ENCODE results near the gene ARHGAP6. TPM values are rescaled to one million over a fixed set of nuclear protein-coding genes. Genes with fewer than 3 reads are reported as not detected.
"Not testable (repeated sequence)": the region's sequence is repeated elsewhere in the genome, so short reads cannot be mapped to it uniquely, and the experiment has no call there.

Gene ARHGAP6
- total RNA-seq, 2 donors from 2014 or later = 1.4 to 5.6 TPM

DNA sequence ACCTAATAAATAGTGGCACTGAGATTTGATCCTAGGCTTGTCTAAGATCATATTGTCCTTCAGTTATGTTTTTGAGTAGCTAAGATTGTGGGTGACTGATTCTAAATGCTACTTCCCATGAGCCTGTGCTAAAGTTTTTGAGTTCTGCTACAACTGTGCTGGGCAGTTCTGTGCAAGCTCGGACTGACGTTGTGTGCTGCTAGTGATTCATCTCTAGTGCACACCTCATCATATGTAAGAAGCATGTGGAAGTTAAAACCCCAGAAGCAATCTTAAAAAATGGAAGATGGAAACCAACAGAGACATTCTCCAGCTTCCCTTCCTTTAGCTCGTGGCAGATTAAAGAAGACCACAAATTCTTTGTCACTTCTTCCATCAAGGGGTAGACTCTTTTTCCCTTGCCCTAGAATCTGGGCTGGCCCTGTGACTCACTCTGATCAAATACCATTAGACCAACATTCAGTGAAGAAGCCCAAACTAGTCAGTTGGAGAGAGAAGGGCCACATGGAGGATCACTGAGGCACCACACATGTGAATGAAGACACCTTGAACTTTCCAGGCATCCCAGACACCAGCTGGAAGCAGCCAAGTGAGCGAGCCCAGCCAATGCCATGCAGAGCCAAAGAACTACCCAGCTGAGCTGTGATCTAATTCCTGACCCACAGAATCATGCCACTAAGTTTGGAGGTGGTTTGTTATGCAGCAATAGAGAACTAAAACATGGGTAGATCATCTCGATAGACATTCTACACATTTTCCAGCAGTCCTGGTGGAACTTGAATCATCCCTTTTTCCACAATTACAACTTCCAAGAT lies 16.8 kb downstream of the ARHGAP6 start:
- DNase-seq = no peak
- intact Hi-C loops (cut with DNase I, micrococcal nuclease) = no loop called here
- no peak for ATAC-seq

DNA sequence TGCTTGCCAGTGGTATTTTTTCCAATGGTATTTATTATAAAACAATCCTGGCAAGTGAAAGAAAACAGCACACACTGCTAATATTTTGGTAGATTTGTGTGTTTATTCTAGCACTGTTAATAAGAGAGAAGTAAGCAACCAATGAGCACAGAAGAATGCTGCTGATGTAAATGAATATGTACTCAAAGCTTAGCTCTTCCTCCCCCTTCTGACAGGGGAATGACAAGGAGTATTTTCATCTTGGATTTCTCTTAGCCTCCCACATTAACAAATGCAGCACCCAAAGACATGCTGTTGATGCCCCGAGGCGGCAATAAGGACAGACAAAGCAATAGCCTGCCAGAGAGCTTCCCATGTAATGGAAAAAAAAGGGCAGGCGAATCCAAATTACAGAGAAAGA lies 18.6 kb downstream of the ARHGAP6 start:
- no peak for DNase-seq
- intact Hi-C loops (cut with DNase I, micrococcal nuclease) = no loop called here
- ATAC-seq = no peak

DNA sequence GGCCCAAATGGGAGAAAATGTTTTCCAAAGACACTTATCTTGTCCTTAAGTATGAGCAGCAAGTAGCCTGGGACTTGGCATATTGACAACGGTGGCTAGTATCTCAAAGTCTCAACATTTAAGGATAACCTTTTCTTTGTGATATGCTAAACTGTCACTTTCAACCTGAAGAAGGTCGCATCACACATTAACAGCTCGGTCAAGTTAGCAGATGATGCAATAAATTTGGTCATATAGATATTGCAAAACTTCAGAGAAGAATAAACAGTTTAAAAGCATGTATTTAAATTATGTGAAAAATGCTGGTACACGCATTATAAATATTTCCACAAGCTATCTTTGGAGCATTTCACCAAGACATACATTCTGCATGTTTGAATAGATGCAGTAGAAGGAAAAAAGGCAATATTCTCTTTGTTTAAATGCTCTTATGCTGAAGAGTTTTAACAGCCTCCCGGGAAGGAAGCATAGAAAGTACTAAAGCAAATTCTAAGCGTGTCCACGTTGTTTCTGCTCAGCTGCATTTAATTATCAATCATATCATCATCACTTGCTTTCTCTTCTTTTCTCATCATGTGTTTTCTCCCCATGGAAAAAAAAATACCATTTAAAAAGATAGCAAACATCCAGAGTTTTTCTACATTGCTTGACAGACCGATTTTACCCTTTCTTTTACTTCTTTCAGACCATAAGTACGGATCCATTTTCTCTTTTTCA lies 24.2 kb downstream of the ARHGAP6 start:
- intact Hi-C loops (cut with DNase I, micrococcal nuclease) = no loop called here
- DNase-seq = no peak
- no peak for ATAC-seq

DNA sequence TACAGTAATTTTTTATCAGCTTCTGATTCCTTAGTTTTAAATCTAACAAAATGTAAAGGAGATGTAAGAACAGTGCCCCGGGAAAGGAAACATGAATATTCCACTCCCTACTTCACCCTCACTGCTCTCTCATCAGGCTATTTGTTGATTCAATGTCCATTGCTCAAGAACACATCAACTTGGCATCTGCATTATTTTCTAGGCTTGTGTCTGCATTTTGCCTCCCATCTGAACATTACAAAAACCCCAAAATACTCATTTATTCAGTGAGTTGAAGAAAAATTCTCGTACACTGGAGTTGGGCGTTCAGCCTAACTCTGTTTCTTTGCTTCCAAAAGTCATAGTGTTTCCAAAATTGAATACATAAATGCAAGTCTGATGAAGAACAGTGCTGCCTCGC lies 25.6 kb downstream of the ARHGAP6 start:
- intact Hi-C loops (cut with DNase I, micrococcal nuclease) = no loop called here
- no peak for DNase-seq
- no peak for ATAC-seq

DNA sequence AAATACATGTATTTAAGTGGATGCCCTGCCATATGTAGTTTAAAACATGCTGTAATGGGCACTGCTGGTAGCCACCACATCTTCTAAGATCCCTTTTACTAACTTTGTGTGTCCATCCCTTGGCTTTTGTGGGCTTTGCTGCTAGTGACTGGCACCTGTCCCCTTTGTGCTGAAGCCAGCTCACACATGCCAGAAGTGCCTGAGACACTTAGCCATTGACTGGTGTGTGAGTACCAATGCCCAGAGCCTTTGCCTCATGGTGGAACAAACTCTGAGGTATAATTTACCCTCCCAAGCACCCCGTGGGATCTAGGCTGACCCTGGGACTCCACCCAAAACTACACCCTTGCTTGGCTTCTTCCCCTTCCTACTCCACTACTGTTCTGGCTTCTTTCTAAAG lies 33.0 kb downstream of the ARHGAP6 start:
- ATAC-seq (no peak), DNase-seq (no peak)
- intact Hi-C loops (cut with DNase I, micrococcal nuclease) = no loop called here

DNA sequence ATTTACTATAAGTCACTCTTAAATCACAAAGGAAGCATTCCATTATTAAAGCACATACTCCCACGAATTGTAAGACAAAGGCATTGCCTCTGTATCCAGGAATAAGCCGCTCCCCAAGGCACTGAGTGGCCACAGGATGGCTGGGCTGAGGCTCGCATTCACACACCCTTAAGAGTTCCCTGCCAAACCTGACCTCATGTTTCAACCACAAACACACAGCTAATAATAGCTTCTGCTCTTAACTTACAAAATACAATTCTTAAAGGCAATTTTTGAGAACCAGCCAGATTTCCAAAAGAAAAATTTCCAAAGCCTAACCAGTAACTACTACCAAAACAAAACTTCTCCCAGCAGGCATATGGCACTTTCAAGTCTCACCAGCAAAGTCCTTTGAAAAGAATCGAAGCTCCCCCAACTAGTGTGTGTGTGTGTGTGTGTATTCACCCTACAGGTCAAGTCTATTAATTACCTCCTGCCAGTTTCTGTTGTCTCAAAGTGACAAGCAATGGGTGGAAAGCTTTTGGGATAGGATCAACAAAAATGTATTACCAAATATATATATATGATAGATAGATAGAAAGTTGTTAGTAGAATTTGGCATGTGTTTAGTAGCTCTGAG lies 36.0 kb downstream of the ARHGAP6 start:
- DNase-seq (peak in 1 of 2 donors; percentile 24), ATAC-seq (no peak)

DNA sequence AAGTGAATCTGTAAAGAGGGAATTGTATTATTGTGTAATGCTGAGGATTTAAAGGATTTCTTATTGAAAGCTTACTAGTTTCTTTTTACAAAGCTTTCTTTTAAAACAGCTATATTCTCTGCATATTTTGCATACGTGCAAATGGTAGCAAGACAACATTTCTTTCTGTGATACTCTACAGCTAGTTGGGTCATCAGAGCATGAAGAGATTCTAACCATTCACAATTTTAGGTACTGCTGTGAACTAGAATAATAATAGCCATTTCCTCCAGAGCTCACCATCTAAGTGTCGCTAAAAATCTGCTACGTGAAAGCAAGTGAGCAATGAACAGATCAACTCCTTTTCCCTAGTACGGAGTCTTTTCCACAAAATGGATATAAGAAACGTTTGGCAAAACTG lies 37.3 kb downstream of the ARHGAP6 start:
- ATAC-seq (no peak), DNase-seq (no peak)
- intact Hi-C loops (cut with DNase I, micrococcal nuclease) = no loop called here

More for the DNA sequence above, 36.0 kb downstream of the ARHGAP6 start:
- intact Hi-C loops (cut with DNase I, micrococcal nuclease) = no loop called here

DNA sequence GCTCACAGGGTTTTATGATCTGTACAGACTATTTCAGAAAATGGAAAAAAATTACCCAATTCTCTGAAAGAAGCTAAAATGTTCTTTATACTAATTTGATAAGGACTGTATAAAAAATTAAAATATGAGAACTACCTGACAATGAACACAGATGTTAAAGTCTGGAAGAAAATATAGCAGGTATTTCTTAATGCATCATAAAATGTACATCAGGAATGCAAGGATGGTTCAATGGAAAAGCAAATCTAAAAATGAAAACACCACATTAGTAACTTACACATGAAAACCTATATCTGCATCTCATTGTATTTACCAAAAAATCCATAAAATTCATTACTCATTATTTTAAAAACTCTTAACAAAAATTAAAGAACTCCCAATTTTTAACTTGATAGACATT lies 39.4 kb downstream of the ARHGAP6 start:
- no peak for DNase-seq
- ATAC-seq = no peak
- intact Hi-C loops (cut with DNase I, micrococcal nuclease) = no loop called here

DNA sequence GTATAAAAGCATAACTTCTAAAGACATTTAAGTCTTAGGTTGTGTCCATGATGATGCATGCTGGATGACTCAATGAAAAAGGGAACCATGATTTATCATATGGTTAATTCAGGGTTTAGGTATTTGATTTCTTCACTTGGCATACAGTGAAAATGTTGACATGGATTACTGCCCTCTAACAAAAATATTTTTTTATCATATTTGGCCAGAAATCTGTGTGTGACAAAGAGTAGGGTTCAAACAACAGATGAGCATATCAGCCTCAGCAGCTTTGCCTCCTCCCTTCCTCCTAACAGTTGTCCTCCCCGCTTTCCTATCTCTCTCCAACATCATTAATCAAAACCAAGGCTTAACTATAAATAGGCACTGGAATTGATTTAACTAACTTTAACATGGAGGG lies 46.3 kb downstream of the ARHGAP6 start:
- intact Hi-C loops (cut with DNase I, micrococcal nuclease) = no loop called here
- DNase-seq = no peak
- no peak for ATAC-seq

DNA sequence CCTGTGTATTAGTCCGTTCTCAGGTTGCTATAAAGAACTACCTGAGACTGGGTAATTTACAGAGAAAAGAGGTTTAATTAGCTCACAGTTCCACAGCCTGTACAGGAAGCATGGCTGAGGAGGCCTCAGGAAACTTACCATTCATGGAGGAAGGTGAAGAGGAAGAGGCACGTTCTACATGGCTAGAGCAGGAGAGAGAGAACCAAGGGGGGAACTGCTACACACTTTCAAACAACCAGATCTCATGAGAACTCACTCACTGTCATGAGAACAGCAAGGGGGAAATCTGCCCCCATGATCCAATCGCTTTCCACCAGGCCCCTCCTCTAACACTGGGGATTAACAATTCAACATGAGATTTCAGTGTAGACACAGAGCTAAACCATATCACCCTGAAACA lies 51.5 kb downstream of the ARHGAP6 start:
- intact Hi-C loops (cut with DNase I, micrococcal nuclease); ATAC-seq; DNase-seq: not testable (repeated sequence)

DNA sequence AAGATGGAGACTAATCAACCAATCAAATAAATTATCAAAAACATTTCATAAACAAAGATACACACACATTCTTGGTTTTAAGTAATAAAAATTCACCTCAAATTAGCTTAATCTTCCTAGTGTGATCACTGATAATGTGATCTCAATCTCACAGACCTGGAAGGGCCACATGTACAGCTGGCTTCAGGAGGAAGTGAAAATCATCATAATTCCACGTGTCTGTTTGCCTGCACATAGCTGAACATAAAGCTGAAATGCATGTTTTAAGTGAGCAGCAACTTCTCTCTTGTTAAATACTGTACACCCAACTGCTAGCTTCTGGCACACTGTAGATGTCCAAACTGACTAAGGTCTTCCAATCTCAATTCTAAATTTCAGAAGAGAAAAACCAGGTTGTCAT lies 53.8 kb downstream of the ARHGAP6 start:
- ATAC-seq = no peak
- DNase-seq = no peak

DNA sequence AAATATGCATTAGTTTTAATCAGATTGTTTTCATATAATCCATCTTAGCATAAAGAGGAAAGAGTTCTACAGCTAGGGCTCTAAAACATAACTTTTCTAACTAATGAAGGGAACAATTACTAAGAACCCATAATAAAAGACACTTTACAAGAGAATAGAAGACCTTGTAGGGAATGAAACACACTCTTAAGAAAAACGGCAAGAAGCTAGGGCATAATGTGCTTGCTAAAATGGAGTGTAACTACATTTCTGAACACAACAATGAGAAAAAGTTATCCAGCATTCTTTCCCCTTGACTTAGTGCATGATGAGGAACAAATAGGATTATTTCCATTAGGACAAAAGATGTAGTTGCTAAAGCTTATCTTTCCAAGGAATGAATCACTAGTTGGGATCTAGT lies 54.6 kb downstream of the ARHGAP6 start:
- no peak for DNase-seq
- no peak for ATAC-seq
- intact Hi-C loops (cut with DNase I, micrococcal nuclease) = no loop called here

More for the DNA sequence above, 53.8 kb downstream of the ARHGAP6 start:
- intact Hi-C loops (cut with DNase I, micrococcal nuclease) = no loop called here

DNA sequence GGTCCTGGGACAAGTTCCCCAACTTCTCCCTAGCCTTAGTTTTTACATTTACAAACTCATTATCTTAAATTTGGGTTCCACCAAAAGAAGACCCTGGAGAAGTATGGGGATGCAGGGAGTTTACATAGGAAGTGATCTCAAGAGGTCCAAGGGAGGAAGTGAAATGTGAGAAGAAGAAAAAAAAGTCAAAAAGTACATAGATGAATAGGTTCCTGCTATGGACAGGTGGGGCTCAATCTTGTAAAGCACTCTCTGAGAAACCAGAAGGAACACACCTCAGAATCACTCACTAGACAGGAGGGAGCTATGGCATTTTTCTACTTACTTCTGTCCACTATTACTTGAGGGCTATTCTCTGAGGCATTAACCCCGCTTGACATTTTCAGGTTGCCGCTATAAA lies 56.6 kb downstream of the ARHGAP6 start:
- intact Hi-C loops (cut with DNase I, micrococcal nuclease) = no loop called here
- no peak for DNase-seq
- ATAC-seq = no peak

DNA sequence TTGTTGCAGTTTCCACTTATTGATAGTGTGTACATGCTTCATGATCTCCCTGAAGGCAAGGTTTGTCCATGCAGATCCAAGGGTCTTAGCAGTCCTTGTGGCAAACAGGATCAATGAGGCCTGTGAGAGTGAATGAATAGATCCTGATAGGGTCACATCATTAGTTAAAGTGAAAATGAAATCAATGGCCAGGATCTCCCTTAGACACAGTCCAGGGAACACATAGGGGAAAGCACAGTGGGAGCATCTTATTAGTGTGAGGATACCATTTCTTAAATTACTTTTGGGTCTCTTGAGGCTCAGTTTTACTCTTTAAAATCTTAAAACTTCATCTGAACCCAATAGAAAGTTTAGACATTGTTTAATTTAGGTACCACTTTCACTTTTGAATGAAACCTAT lies 59.3 kb downstream of the ARHGAP6 start:
- ATAC-seq (no peak), DNase-seq (no peak)
- intact Hi-C loops (cut with DNase I, micrococcal nuclease) = no loop called here

DNA sequence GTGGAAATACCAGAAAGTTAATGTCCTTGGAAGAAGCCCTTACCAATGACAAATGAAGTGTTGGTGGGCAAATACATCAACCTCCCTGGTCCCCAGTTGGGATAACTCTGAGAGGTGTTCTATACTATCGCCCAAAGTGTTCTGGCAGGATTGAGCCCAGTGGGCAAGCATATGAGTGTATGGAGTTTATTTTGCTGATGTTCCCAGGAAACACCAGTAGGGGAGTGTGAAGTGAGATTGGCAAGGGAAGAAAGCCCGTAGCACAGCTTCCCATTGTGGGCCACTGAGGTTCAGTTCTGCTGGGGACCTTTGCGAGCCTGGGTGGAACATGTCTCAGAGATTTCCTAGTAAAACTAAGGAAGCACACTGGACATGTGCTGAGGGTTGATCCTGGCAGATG lies 65.1 kb downstream of the ARHGAP6 start:
- ATAC-seq (no peak), DNase-seq (no peak)
- intact Hi-C loops (cut with DNase I, micrococcal nuclease) = no loop called here

DNA sequence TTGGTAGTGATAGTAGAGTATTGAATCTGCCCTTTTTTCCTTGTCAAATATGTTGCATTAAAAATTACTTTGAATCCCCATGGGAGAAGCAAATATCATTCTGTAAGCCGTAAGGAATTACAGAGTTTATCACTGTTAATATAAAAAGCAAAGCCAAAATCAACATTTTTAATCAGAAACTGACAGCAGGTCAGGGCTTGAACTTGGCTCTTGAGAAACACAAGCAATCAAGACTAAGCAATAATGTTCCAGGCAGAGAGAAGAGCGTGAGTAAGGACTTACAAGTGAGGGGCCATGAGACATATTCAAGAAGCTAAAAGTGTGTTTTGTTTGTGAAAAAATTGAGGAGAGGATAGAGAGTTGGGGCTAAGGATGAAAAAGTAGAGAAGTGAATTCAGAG lies 68.2 kb downstream of the ARHGAP6 start:
- DNase-seq = no peak
- intact Hi-C loops (cut with DNase I, micrococcal nuclease) = no loop called here
- ATAC-seq = no peak

DNA sequence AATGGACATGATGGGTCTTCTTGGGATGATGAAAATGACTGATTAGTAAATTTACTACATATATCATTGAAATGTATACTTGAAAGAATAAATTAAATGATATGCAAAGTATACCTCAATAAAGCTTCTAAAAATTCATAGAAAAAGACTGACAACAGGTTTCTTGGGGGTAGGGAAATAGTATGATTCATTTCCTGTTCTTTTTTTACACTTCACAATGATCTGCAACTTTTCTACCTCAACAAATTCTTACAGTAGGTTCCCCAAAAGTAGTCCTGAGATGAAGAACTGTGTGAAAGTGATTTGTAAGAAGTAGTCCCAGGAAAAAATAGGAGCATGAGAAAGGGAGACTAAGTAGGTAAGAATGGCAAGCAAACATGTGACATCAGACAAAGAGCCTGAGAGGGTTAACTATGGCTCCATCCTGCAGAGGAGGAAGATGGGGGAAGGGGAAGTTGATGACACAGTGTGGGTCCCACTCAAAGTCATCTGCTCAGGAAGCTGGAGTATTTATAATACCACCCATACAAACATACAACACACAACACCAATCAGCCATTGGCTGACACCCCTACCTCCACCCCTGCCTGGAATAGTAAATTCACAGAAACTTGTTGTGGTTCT lies 73.9 kb downstream of the ARHGAP6 start:
- intact Hi-C loops (cut with DNase I, micrococcal nuclease) = no loop called here
- ATAC-seq (no peak), DNase-seq (no peak)

DNA sequence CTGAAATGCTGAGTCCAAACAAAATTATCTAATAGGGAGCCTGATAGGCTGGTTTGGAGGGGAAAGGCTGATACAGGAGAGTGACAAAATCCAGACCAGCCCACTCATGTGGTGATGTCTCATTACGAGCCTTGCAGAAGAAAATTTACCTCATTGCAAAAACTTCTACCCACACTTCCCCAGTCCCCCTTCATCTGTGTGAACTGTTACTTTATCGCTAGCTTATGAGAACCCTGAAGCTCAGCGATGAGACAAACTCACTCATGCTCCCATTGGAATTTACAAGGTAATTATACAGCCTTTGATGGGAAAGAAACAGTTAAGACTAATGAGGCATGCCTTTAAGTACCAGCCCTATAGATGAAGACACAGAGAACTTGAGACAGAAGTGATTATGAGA lies 76.1 kb downstream of the ARHGAP6 start:
- no peak for DNase-seq
- no peak for ATAC-seq
- intact Hi-C loops (cut with DNase I, micrococcal nuclease) = no loop called here

DNA sequence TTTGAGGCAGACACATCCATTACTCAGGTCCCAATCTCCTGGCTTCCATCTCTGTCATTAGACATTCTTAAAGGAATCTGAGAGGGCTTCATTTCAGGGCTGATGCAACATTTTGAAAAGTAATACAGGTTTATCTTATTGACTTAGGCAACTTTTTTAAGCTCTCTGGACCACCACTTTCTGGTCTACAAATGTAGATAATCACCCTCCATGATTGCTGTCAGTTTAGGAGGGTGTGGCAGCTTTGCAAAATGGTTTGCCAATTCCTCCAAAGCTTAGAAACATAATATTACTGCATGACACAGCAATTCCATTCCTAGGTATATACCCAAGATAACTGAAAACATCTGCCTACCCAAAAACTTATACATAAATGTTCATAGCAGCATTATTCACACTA lies 77.6 kb downstream of the ARHGAP6 start:
- intact Hi-C loops (cut with DNase I, micrococcal nuclease) = no loop called here
- ATAC-seq = no peak
- no peak for DNase-seq

DNA sequence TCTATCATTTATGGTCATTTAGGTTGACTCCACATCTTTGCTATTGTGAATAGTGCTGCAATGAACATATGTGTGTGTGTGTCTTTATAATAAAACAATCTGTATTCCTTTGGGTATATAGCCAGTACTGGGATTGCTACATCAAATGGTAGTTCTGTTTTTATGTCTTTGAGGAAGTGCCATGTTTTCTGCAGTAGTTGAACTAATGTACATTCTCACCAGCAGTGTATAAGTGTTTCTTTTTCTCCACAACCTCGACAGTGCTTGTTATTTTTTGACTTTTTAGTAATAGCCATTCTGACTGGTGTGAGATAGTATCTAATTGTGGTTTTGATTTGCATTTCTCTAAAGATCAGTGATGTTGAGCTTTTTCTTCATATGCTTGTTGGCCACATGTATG lies 80.5 kb downstream of the ARHGAP6 start:
- intact Hi-C loops (cut with DNase I, micrococcal nuclease) = no loop called here
- no peak for ATAC-seq
- DNase-seq = no peak
